Measurements from ENCODE around the gene ETNK2.
"Not testable (repeated sequence)": the region's sequence is repeated elsewhere in the genome, so short reads cannot be mapped to it uniquely, and the experiment has no call there.

ETNK2 gene

GRCh38 chr1:204126386-204126785 lies 25.5 kb downstream of the ETNK2 start:
- no peak for DNase-seq (ENCODE audit: low read depth)

DNA sequence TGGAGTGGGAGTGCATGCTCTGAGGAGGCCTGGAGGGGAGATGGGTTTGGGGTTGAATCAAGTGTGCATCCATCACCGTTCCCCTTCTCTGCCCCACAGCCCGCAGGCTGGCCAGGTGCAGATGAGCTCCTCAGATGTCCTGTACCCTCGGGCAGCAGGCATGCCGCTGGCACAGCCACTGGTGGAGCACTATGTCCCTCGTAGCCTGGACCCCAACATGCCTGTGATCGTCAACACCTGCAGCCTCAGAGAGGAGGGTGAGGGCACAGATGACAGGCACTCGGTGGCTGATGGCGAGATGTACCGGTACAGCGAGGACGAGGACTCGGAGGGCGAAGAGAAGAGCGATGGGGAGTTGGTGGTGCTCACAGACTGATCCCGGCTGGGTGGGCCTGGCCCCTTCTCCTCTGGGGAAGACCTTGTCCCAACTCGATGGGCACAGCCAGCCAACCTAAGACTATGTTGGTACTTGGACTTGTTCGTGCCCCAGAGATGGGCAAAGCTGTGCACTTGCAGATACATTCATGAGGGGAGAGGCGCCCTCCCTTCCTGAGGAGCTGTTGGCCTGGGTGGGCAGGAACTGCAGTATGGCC lies 26.0 kb downstream of the ETNK2 start:
- no peak for DNase-seq (ENCODE audit: low read depth)

DNA sequence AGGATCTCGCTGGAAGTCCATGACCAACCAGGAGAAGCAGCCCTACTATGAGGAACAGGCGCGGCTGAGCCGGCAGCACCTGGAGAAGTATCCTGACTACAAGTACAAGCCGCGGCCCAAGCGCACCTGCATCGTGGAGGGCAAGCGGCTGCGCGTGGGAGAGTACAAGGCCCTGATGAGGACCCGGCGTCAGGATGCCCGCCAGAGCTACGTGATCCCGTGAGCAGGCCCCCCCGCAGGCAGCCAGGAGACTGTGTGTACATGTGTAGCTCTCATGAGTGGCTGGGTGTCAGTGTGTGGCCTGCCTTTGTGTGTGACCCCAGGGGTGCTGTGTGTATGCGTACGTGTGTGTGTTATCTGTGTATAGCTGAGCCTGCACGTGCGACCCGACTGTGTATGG lies 27.2 kb downstream of the ETNK2 start:
- no peak for DNase-seq (ENCODE audit: low read depth)

DNA sequence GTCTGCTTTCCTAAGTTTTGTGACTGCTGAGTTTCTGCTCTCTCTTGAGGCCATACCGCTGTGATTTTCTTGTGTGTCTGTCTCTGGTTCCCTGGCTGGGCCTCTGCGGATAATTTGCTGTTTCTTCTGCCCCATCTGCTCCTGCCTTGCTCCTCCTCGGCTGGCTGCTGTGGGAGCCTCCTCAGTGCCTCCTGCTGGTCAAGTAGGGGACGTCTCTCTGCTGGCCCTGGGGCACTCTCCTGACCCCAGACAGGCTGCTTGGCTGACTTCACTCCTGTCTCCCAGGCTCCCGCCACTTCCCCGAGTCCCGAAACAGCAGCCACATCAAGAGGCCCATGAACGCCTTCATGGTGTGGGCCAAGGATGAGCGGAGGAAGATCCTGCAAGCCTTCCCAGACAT lies 28.5 kb downstream of the ETNK2 start:
- peak; percentile 34 for DNase-seq (ENCODE audit: low read depth)

GRCh38 chr1:204121840-204122555 lies 29.8 kb downstream of the ETNK2 start:
- DNase-seq (ENCODE audit: low read depth): no peak

GRCh38 chr1:204116539-204116938 lies 35.3 kb downstream of the ETNK2 start:
- no peak for DNase-seq (ENCODE audit: low read depth)

DNA sequence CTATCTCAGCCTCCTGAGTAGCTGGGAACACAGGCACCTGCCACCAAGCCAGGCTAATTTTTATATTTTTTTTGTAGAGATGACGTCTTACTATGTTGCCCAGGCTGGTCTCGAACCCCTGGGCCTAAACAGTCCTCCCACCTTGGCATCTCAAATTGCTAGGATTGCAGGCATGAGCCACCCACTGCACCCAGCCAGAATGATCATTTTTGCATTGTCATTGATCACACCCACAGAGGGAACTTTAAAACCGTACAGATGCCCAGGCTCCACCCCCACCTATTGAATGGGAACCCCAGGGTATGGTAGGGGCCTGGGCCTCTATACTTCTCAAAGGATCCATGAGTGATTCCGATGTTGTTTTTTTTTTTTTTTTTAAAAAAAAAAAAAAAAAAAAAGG lies 36.7 kb downstream of the ETNK2 start:
- no peak for DNase-seq (ENCODE audit: low read depth)

DNA sequence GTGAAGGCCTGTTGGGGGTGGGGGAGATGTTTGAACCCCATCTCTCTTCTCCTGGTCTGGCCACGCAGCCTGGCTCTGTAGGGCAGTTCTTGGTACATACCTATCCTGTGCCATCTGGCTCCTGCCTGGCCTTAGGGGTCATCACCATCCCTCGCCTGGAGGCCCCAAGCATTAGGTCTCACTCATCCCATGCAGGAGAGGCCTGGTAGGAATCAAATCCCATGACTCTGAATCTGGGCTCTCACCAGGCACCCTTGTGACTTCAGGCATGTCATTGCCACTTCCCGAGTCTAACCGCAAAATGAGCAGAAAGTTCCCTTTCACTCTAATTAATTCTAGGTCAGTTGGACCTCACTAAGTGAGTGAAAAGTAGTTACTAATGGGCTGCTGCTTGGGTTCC lies 37.2 kb downstream of the ETNK2 start:
- DNase-seq (ENCODE audit: low read depth): no peak

DNA sequence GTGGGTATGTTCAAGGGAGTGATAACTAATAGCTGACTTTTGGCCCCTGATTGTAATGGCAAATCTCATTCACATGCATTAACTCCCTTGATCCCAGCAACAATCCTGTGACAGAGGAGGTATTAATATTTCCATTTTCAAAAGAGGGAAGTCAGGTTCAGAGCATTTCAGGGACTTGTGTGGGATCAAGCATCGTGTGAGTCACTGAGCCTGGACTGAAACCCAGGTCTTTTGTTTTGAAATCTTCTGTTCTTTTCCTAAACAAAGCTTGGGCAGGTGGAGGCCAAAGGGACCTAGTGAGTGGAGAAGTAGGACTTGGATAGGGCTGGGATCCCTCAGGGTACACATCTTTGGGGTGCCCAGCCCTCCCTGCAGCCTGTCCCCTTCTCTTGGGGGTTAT lies 37.9 kb downstream of the ETNK2 start:
- peak; percentile 59 for DNase-seq (ENCODE audit: low read depth)

DNA sequence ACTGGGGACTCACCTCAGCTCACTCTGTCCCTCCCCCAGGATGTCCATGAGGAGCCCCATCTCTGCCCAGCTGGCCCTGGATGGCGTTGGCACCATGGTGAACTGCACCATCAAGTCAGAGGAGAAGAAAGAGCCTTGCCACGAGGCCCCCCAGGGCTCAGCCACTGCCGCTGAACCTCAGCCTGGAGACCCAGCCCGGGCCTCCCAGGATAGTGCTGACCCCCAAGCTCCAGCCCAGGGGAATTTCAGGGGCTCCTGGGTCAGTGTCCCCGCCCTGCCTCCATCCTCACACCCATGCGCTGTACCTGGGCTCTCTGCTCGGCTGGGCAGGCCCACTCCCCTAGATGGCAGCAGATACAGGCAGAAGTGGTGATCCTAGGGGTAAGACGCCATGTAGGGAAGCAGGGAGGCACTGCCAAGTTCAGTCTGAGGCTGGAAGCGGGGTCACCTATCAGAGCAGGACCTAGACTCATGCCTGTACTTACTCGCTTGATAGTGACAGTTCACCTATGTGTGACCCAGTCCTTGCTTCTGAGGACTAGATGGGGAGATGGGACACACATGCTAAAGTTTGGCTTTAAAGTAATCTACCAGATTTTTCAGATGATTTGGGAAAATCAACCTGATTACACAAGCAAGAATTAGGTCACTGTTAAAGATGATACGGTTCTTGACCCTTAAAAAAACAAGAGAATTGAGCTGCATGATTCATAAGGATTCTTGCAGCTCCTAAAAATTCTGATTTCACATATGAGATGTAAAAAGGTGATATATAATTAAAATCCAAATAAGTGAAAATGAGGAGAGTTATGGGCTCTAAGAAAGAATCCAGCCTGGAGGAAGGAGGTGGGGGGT lies 38.7 kb downstream of the ETNK2 start:
- DNase-seq (ENCODE audit: low read depth): peak; percentile 51

GRCh38 chr1:204110894-204111633 lies 40.8 kb downstream of the ETNK2 start:
- DNase-seq (ENCODE audit: low read depth): no peak

- no peak for DNase-seq (ENCODE audit: low read depth)
Measured at GRCh38 chr1:204108312-204109141, 43.3 kb downstream of the ETNK2 start.

DNA sequence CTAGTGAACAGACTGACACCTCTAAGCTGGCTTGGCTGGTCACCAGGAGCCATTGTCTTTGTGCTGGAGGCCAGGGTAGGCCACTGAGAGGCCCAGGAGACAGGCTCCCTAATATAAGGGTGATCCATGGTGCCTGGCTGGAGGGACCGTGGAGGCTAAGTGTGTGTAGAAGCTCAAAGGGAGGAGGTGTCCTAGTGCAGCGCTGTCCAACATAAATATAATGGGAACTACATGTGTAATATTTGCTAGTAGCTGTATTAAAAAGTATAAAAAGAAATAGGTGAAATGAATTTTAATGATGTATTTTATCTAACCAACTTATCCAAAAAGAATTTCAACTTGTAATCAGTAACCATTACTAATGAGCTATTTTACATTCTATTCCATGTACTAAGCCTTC lies 44.0 kb downstream of the ETNK2 start:
- no peak for DNase-seq (ENCODE audit: low read depth)

GRCh38 chr1:204106825-204107224 lies 45.0 kb downstream of the ETNK2 start:
- no peak for DNase-seq (ENCODE audit: low read depth)

DNA sequence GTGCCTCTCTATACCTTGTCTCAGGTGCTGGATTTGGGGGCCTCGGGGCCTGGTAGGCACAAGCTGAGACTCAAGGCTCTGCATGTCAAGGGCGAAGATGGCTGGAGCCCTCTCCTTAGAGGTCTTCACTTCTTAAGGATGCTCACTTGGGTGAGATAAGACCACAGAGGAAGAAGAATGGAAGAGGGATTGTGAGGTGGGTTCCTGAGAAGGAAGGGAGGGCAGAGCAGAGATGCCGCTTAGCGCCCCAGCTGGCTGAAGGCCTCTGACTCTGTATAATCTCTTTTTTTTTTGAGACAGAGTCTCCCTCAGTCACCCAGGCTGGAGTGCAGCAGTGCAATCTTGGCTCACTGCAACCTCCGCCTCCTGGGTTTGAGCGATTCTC lies 46.7 kb downstream of the ETNK2 start:
- DNase-seq (ENCODE audit: low read depth): no peak

DNA sequence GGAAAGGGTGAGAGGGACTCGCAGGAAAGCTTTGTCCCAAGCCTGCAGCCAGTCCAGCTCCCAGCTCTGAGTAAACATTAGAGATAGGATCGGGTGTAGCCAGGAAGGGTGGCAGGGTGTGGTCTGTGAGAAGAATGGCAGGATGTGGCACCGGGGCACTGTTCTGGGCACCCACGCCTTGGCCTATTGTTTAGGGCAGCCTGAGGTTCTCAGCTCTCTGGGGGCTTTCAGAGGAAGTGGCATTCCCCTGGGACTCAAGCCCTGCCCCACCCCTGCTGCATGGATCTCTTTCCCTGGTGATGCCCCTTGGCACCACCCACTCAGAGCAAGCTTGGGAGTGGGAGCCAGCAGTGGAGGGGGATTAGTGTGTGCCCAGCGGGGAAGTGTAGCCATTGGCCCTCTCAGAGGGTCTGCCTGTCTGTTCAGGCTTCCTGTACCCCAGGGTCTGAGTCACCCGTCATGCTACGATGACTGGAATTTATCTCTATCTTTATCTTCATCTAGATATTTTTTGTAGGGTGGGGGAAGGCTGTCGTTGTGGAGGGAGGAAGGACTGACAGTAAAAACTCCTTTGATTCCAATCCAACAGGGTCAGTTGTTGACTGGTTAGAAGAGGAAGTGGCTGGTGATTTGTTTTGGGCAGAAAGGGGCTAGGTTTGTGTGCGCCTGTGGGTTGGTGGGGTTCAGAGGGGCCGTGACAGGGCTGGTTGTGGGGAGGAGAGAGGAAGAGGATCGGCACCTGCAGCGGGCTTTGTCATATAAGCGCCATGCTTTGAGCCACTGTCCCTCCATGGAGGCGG lies 47.3 kb downstream of the ETNK2 start:
- peak; percentile 58 for DNase-seq (ENCODE audit: low read depth)

DNA sequence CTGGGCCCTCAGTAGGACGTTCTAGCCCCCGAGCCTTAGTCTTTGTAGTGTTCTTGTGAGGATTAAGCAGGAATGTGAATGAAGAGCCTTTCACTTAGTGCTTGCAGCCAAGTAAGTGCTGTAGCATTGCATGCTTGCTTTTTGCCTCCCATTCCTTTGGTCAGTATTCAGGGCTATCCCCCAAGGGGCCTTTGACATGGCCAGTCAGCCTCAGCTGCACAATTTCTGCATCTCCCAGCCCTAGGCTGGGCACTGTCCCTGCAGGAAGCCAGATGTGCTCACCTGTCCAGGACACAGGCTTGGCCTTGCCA lies 48.5 kb downstream of the ETNK2 start:
- DNase-seq (ENCODE audit: low read depth): peak; percentile 72

- DNase-seq (ENCODE audit: low read depth): no peak
Measured at GRCh38 chr1:204102739-204103430, 49.0 kb downstream of the ETNK2 start.

GRCh38 chr1:204102029-204102611 lies 49.7 kb downstream of the ETNK2 start:
- no peak for DNase-seq (ENCODE audit: low read depth)

- DNase-seq (ENCODE audit: low read depth): not testable (repeated sequence)
Measured at GRCh38 chr1:204099754-204100153, 52.1 kb downstream of the ETNK2 start.
